GM12873 (cell line): ENCODE results near the gene NR3C2.

ENCODE experiments used
- CTCF ChIP-seq: IDR thresholded peaks from 2 replicates; pipeline ENCODE4 v1.5.1; 2012; ENCODE audit warnings: low read depth, mild to moderate bottlenecking, moderate library complexity, low read length, control low read depth; ENCODE audit not compliant: insufficient read depth; ENCODE audit errors: missing control alignments

NR3C2 gene

GRCh38 chr4:148077581-148077980 lies 364.6 kb downstream of the NR3C2 start:
- TF ChIP-seq CTCF, result no peak

GRCh38 chr4:148076964-148077363 lies 365.2 kb downstream of the NR3C2 start:
- no peak for TF ChIP-seq CTCF

GRCh38 chr4:148075438-148075837 lies 366.8 kb downstream of the NR3C2 start:
- no peak for TF ChIP-seq CTCF

GRCh38 chr4:148074462-148074861 lies 367.8 kb downstream of the NR3C2 start:
- TF ChIP-seq CTCF, result no peak

GRCh38 chr4:148073349-148073748 lies 368.9 kb downstream of the NR3C2 start:
- no peak for TF ChIP-seq CTCF

GRCh38 chr4:148072789-148073188 lies 369.4 kb downstream of the NR3C2 start:
- TF ChIP-seq CTCF, result no peak

GRCh38 chr4:148071009-148071408 lies 371.2 kb downstream of the NR3C2 start:
- no peak for TF ChIP-seq CTCF

- no peak for TF ChIP-seq CTCF
These were observed 372.4 kb downstream of the NR3C2 start for GRCh38 chr4:148069895-148070178.
